Effector memory CD8-positive, alpha-beta T cell (primary cell): ENCODE data around the gene DAPK2.

Source experiments
- ATAC-seq: fragments of 150-1000 bp; cut with Tn5 transposase; replicated peaks from 2 replicates; pipeline ENCODE4 v1.10.0; 2021; ENCODE audit warnings: mild to moderate bottlenecking, moderate library complexity
- DNase-seq, 3 experiments: peaks; one replicate each; pipeline ENCODE4 v3.0.0; 2021
- H3K27ac Mint-ChIP-seq, 2 donors: one replicate each; pipeline ENCODE4 v1.8.0; 2022; ENCODE audit warnings: mild to moderate bottlenecking in 2 of 2, mixed read lengths in 2 of 2, moderate library complexity in 2 of 2
- H3K27me3 Mint-ChIP-seq, 2 donors: one replicate each; pipeline ENCODE4 v1.8.0; 2022; ENCODE audit warnings: mixed read lengths in 2 of 2
- H3K36me3 Mint-ChIP-seq: one replicate; pipeline ENCODE4 v1.8.0; 2022; ENCODE audit warnings: mild to moderate bottlenecking, moderate library complexity, mixed read lengths; ENCODE audit not compliant: insufficient read depth
- H3K4me1 Mint-ChIP-seq, 2 donors: one replicate each; pipeline ENCODE4 v1.8.0; 2022; ENCODE audit warnings: low read depth in 2 of 2, mixed read lengths in 2 of 2
- H3K4me3 Mint-ChIP-seq, 2 donors: one replicate each; pipeline ENCODE4 v1.8.0; 2022; ENCODE audit warnings: mild to moderate bottlenecking in 2 of 2, mixed read lengths in 2 of 2, moderate library complexity in 2 of 2
- H3K9me3 Mint-ChIP-seq, 2 donors: one replicate each; pipeline ENCODE4 v1.8.0; 2022; ENCODE audit warnings: mixed read lengths in 2 of 2

The DAPK2 gene

DNA sequence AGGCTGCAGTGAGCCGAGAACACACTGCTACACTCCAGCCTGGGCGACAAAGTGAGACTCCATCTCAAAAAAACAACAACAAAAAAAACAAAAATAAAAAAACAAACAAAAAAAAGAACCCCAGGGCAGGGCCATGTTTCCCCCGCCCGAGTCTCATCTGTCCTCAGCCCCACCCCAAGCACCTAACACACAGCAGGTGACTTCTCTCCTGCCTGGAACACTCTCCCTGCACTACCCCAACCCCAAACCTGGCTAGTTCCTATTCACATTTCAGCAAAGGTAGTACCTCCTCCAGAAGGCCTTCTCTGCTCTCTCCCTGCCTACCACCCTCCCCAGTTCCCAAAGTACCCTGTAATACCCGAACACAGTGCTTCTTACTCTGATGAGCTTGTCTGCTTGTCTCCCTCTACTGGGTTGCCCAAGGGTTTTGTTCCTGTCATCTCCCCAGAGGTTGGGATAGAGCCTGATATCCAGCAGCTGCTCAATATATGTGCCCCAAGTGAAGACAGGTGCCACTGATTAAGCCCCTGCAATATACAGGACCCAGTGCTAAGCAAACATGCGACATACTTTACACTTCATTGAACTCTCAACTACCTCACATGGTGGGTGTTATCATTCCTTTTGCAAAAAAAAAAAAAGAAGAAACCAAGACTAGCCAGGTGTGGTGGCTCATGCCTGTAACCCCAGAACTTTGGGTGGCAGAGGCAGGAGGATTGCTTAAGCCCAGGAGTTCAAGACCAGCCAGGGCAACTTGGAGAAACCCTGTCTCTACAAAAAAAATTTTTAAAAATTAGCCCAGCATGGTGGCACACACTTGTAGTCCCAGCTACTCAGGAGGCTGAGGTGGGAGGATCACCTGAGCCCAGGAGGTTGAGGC, 103.6 kb downstream of the DAPK2 start:
- H3K4me1 Mint-ChIP-seq, result peaks cover 43 to 49% of the 10 kb centered on the region in 2 donors
- ATAC-seq, result no peak
- no peak for DNase-seq
- peaks cover 12% of the 10 kb centered on the region for H3K36me3 Mint-ChIP-seq
- peak overlapping the region; percentile 74 to 94 for H3K27ac Mint-ChIP-seq
- H3K4me3 Mint-ChIP-seq, result no peak overlapping the region
- H3K9me3 Mint-ChIP-seq, result no peaks in the 10 kb centered on the region
- H3K27me3 Mint-ChIP-seq, result no peaks in the 10 kb centered on the region

DNA sequence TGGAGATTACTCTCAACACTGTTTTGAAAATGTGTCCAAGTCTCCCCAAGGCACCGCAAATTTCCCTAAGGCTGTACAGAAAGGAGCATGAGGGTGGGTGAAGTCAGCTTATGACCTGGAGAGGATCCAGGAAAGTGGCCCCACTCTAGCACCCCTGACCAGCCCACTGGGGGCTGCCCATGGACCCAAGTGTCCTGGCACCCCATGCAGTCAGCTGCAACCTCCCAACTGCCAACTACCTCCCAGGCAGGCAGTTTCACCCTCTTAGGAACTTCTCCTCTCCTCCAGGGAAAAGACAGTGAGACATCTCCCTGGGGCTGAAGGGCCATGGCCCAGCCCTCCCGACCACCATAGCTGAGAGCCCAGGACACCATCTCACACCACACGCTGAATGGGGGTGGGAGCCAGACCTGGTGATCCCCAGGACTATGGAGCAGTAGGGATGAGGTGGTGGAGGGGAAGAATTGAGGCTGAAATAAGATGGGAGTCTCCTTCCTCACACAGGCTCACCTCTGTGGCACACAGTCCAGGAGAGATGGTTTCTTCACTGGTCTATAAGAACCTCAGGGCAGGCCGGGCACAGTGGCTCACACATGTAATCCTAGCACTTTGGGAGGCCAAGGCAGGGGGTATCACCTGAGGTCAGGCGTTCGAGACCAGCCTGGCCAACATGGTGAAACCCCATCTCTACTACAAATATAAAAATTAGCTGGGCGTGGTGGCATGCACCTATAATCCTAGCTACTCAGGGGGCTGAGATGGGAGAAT, 104.4 kb downstream of the DAPK2 start:
- Mint-ChIP-seq H3K4me1 (peaks cover 50 to 52% of the 10 kb centered on the region in 2 donors), H3K27me3 (no peaks in the 10 kb centered on the region), H3K9me3 (no peaks in the 10 kb centered on the region), H3K36me3 (peaks cover 12% of the 10 kb centered on the region), H3K4me3 (no peak overlapping the region), H3K27ac (peak overlapping the region; percentile 74 to 94)
- no peak for DNase-seq
- no peak for ATAC-seq

DNA sequence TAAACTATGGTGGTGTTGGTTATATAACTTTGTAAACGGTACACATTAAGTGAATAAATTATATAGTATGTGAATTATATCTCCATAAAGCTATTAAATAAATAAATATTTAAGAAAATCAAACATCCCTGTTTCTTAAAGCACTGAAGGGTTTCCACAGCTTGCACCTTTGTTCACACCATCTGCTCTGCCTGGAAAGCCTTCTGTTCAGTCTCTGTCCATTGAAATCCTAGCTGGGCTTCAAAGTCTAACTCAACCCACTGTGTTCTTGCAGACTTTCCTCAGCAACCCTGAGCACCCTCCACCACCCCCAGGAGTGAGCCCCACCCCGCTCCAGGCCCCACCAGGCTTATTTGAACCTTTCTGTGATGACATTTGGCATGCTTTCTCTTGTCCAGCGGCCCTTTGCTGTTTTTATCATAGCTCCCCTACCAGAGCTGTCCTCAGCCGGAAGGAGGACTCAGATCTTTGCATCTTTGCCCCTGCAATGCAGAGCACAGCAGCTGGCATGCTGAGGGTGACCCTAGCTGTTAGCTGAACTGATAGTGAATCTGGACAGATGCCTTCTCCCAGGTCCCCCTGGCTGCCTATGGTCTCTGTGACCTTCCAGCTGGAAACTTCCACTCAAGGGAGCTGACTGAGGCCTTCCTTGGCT, 105.2 kb downstream of the DAPK2 start:
- no peak overlapping the region for H3K4me3 Mint-ChIP-seq
- no peaks in the 10 kb centered on the region for H3K9me3 Mint-ChIP-seq
- no peaks in the 10 kb centered on the region for H3K27me3 Mint-ChIP-seq
- H3K27ac Mint-ChIP-seq, result peak overlapping the region; percentile 74 to 94
- H3K4me1 Mint-ChIP-seq, result peaks cover 50 to 52% of the 10 kb centered on the region in 2 donors
- DNase-seq, result no peak
- no peak for ATAC-seq
- H3K36me3 Mint-ChIP-seq, result peaks cover 12% of the 10 kb centered on the region

DNA sequence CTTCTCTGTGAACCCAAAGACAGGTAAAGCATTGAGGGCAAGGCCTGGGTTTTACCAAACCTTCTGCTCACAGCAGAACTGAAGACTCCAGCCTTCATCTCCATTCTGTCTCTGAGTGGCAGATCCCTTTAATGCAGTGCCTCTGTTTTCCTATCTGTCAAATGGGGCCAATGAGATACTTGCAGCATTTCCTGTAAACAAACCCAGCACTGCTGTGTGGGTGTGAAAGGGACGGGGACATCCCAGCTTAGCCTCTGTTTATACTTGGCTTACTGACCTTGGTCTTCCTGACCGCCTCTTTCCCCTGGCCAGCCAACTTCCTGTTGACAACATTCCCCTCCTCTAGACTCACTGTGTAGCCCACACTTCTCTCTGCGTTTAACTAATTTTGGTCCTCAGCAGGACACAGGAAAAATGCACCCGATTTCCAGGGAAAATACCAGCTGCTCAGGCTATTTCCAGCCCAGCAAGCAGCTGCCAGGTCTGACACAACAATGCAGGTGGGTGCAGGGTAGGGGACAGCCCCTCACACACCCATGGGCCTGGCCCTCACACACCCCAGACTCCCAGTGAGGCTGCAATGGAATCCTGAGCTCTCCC, 106.7 kb downstream of the DAPK2 start:
- DNase-seq (peak; percentile 10 to 14 (median 13)), ATAC-seq (peak; percentile 84)
- Mint-ChIP-seq H3K27ac (peak overlapping the region; percentile 94 to 98), H3K36me3 (peaks cover 15% of the 10 kb centered on the region), H3K9me3 (no peaks in the 10 kb centered on the region), H3K27me3 (no peaks in the 10 kb centered on the region), H3K4me3 (peak overlapping the region; percentile 70 to 74), H3K4me1 (peaks cover 41 to 45% of the 10 kb centered on the region in 2 donors)

DNA sequence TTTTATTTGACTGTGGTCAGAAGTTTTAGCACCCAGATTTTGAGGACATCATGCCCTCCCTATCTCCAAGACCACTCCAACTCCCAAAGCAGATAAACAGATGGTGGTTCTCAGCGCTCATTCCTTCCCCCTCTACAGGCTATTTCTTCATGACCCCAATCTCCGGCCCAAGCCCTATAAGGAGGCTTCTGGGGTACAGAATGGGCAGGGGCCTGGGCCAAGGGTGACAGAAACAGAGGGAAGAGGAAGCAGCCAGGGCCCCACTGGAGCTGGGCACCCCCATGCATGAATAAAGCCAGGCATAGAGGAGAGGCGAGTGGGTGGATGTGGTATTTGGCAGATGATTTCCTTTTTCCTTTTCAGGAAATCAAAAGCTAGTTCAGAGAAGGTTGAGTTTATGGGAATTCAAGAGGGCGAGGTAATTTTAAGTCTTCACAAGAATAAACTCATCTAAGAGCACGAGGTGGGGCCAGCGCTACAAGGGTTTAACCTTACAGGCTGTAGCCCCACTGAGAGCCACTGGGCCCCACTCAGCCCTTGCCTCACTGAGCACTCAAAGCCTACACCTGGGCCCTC, 107.7 kb downstream of the DAPK2 start:
- H3K9me3 Mint-ChIP-seq, result no peaks in the 10 kb centered on the region
- peak overlapping the region; percentile 70 to 74 for H3K4me3 Mint-ChIP-seq
- peak overlapping the region; percentile 94 to 98 for H3K27ac Mint-ChIP-seq
- peaks cover 15% of the 10 kb centered on the region for H3K36me3 Mint-ChIP-seq
- no peak for DNase-seq
- H3K4me1 Mint-ChIP-seq, result peaks cover 41 to 45% of the 10 kb centered on the region in 2 donors
- ATAC-seq, result no peak
- H3K27me3 Mint-ChIP-seq, result no peaks in the 10 kb centered on the region

DNA sequence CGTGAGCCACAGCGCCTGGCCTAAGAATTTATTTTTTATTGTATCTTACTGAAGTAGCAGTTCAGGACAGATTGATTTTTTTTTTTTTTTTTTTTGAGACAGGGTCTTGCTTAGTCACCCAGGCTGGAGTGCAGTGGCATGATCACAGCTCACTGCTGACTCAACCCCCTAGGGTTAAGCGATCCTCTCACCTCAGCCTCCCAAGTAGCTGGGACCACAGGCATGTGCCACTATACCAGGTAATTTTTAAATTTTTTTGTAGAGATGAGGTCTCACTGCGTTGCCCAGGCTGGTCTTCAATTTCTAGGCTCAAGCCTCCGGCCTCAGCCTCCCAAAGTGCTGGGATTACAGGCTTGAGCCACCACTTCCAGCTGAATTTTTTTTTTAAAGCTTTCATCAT, 112.8 kb downstream of the DAPK2 start:
- H3K4me3 Mint-ChIP-seq, result no peak overlapping the region
- no peak for ATAC-seq
- H3K36me3 Mint-ChIP-seq, result peaks cover 5% of the 10 kb centered on the region
- H3K9me3 Mint-ChIP-seq, result no peaks in the 10 kb centered on the region
- no peak for DNase-seq
- peaks cover 14 to 26% of the 10 kb centered on the region in 2 donors for H3K4me1 Mint-ChIP-seq
- H3K27ac Mint-ChIP-seq, result peak overlapping the region in 1 of 2 donors; percentile 15
- no peaks in the 10 kb centered on the region for H3K27me3 Mint-ChIP-seq

DNA sequence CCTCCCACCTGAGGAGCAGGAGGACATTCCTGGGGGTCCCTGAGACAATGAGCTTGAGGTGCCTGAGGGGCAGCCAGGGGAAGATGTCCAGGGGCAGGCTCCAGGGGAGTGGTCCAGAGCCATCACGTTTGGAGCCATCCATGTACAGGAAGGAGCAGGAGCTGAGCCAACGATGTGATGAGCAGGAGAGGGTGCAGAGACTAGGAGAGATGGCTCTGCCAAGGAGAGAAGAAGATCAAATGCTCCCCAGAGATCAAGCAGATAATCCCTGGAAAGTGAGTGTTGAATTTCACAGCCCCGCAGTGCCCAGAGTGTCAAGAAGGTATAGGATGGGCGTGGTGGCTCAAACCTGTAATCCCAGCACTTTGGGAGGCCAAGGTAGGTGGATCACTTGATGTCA, 114.7 kb downstream of the DAPK2 start:
- Mint-ChIP-seq H3K9me3 (no peaks in the 10 kb centered on the region), H3K27ac (peak overlapping the region in 1 of 2 donors; percentile 14), H3K27me3 (no peaks in the 10 kb centered on the region), H3K4me1 (peaks cover 5 to 11% of the 10 kb centered on the region in 2 donors), H3K36me3 (peaks cover 3% of the 10 kb centered on the region), H3K4me3 (no peak overlapping the region)
- ATAC-seq (no peak), DNase-seq (no peak)

DNA sequence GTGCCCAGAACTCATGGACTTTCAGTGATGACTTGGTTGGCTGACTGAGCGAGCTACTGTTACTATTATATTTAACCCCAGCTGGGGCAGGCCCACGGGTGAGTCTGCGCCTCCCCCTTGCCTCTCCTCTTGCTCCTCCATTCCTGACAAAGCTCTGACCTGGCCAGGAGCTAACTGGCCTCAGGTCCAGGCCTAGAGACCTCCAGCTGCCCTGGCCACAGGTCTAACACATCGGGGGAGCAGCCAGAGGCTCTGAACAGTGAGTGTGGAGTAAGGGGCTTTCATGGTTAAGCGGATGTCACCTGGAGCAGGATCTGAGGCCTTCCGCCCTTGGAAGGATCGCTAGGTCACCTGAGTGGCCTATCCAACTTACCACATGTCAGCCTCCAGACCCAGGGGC, 116.3 kb downstream of the DAPK2 start:
- H3K36me3 Mint-ChIP-seq, result peaks cover 2% of the 10 kb centered on the region
- peak overlapping the region; percentile 70 to 88 for H3K27ac Mint-ChIP-seq
- H3K9me3 Mint-ChIP-seq, result no peaks in the 10 kb centered on the region
- no peak for DNase-seq
- H3K4me3 Mint-ChIP-seq, result no peak overlapping the region
- H3K27me3 Mint-ChIP-seq, result no peaks in the 10 kb centered on the region
- ATAC-seq, result no peak
- peaks cover 5 to 11% of the 10 kb centered on the region in 2 donors for H3K4me1 Mint-ChIP-seq

DNA sequence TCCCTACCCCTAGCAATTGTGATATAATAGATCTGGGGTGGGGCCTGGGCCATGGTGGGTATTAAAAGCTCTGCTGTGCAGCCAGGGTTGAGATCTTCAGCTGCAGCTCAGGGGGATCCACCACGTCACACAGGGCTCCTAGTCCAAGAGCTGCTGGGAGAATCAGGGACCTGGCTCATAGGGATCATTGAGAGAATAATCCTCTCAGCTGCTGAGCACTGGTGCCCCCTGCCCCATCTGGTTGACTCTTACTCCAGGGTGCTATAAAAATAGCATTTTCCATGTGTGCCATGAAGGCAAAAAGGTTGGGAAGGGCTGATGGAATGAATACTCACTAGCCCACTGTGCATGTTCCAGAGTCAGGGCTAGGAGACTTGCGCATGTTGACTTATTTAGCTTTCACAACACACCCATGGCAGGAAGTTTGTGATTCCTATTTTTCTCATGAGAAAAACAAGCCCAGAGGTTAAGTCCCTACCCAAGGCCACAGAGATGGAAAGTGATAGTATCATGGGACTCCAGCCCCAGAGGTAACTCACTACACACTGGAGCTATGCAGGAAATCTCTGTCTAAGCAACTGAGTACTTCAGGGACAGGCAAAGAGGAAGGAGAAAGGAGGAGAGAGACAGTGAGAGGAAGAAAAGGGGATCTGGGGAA, 118.0 kb downstream of the DAPK2 start:
- Mint-ChIP-seq H3K27ac (no peak overlapping the region), H3K4me3 (no peak overlapping the region), H3K27me3 (no peaks in the 10 kb centered on the region), H3K4me1 (peaks cover 5 to 11% of the 10 kb centered on the region in 2 donors), H3K36me3 (peaks cover 6% of the 10 kb centered on the region), H3K9me3 (no peaks in the 10 kb centered on the region)
- DNase-seq, result no peak
- no peak for ATAC-seq

DNA sequence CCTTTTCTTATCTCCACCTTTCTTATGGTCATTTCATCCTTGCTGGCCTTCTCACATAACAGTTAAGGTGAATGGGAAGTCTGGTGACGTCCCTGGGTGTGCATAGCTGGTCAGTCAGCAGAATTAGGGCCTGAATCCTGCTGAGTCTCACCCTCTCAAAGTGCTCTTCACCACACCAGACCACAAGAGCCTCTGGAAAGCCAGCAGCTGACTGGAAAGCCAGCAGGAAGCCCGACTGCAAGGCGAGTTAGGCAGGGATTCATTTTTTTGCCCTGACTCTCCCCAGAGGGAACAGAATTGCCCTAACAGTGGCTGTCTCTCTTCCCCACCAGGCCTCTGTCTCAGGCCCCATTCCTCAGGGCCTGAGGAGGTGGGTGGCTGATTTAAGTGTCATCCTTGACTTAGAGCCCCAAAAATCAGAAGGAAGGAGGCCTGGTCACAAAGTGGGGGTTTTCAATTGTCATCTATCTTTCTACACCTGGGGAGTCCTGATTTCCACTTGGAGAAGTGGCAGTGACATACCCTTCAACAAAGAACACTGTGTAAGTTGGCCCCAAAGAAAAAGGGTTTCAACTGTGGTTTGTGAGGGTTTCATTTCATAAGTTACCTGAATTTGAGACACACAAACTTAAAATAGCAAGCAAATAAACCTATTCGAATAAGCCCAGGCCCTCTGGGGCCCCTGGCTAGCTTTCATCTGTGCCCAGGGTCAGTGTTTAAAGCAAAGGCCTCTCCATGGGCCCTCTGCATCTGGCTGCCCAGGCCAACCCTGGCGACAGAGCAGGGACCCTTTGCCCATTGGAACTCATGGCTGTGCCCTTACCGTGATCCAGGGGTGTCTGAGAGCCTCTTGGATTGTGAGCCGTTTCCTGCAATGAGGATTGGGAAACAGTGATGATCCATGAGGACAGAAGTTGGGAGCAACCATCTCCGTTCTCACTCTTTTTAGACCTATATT, 122.0 kb downstream of the DAPK2 start:
- peaks cover 5 to 11% of the 10 kb centered on the region in 2 donors for H3K4me1 Mint-ChIP-seq
- H3K27ac Mint-ChIP-seq, result no peak overlapping the region
- H3K9me3 Mint-ChIP-seq, result no peaks in the 10 kb centered on the region
- no peaks in the 10 kb centered on the region for H3K27me3 Mint-ChIP-seq
- H3K4me3 Mint-ChIP-seq, result no peak overlapping the region
- no peak for ATAC-seq
- no peak for DNase-seq
- H3K36me3 Mint-ChIP-seq, result peaks cover 6% of the 10 kb centered on the region

DNA sequence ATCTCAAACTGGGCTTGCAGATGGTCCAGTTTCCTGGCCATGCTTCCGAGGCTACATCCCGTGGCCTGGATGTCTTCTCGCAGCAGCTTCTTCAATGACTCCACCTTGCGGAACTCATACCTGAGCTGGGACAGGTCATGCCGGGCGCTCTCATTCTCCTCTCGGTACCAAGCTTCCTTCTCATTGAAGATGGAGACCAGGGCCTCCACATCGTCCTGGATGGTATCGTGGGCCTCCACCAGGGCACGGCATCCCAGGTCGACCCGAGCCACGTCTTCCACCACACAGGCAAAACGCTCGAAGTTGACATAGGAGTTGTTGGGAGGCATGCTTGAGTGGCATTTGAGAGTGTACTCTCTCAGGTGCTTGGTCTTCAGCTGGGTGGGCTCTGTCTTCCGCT, 123.4 kb downstream of the DAPK2 start:
- no peak for ATAC-seq
- peaks cover 5 to 6% of the 10 kb centered on the region in 2 donors for H3K4me1 Mint-ChIP-seq

More for the DNA sequence above, 123.4 kb downstream of the DAPK2 start:
- Mint-ChIP-seq H3K27me3 (no peaks in the 10 kb centered on the region), H3K27ac (no peak overlapping the region), H3K4me3 (no peak overlapping the region), H3K9me3 (no peaks in the 10 kb centered on the region), H3K36me3 (peaks cover 6% of the 10 kb centered on the region)
- DNase-seq, result no peak
